Ishikawa (cell line): Measurements from ENCODE around the gene CLEC19A.

ENCODE experiments used
- CREB1 ChIP-seq: IDR thresholded peaks from 2 replicates; pipeline ENCODE4 v1.6.1; 2012; ENCODE audit warnings: low read depth
- TAF1 ChIP-seq: IDR thresholded peaks from 2 replicates; pipeline ENCODE4 v1.6.1; 2012; ENCODE audit warnings: low read depth, mild to moderate bottlenecking
- YY1 ChIP-seq: IDR thresholded peaks from 2 replicates; pipeline ENCODE4 v1.6.1; 2012; ENCODE audit warnings: low read depth
- TF ChIP-seq, protein P1 (sequence below): IDR thresholded peaks from 2 replicates; pipeline ENCODE4 v1.6.1; 2012
- TF ChIP-seq, protein P2 (sequence below): IDR thresholded peaks from 2 replicates; pipeline ENCODE4 v1.6.1; 2012

DNA sequence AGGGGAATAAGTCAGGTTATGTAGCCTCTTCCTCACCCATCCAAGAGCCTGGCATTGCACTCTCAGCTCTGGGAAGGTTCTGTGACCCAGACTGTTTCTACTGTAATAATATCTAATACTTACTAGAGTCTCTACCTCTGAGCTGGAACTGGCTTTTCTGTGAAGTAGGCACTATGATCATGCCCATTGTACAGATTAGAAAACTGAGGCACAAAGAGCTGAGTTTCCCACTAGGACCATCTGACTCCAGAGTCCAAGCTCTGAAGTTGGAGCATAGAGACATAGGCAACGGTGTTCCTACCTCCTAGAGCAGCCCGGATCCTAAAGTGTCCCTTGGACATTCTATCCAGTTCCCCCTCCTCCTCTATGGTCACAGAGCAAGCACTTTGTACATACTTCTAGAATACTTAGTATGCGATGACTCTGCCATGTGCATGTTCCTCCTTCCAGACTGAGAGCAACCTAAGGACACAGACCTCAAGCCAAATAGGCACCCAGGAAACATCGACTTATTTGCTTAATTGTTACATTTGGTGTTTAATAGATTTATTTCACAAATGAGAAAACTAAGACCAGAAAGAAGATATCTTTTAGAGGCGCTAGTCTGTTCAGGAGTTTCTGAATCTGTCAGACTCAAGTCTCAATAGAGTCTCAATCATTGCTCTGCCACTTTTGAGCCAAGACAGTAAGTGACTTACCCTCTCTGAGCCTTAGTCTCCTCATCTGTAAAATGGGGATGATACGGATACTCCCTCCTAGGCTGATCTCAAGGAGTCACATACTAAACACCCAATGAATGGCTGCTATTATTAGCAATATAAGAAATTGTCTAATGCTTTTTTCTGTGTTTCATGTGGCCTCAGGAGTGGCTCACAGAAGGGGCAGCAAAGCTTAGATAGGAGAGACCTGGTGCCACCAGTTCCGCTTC is 3.6 kb downstream of the CLEC19A start:
- TF ChIP-seq TAF1 (no peak), CREB1 (no peak), YY1 (no peak)
- TF ChIP-seq, protein P1, sequence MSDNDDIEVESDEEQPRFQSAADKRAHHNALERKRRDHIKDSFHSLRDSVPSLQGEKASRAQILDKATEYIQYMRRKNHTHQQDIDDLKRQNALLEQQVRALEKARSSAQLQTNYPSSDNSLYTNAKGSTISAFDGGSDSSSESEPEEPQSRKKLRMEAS: no peak
- TF ChIP-seq, protein P2, sequence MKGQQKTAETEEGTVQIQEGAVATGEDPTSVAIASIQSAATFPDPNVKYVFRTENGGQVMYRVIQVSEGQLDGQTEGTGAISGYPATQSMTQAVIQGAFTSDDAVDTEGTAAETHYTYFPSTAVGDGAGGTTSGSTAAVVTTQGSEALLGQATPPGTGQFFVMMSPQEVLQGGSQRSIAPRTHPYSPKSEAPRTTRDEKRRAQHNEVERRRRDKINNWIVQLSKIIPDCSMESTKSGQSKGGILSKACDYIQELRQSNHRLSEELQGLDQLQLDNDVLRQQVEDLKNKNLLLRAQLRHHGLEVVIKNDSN: no peak
